Activated T-cell treated with anti-CD3 and anti-CD28 coated beads, Interleukin-2, amount 50 U/mL, for 24 hours (primary cell): ENCODE data around the gene HLX.

Experiments used
- DNase-seq: peaks from one replicate; pipeline ENCODE4 v3.0.0-alpha.2; 2020
- H3K27ac Mint-ChIP-seq: 2 replicates; pipeline ENCODE4 v1.8.0; 2020; ENCODE audit warnings: mild to moderate bottlenecking, mixed read lengths
- H3K27me3 Mint-ChIP-seq: 2 replicates; pipeline ENCODE4 v1.8.0; 2020; ENCODE audit warnings: mixed read lengths
- H3K36me3 Mint-ChIP-seq: 2 replicates; pipeline ENCODE4 v1.8.0; 2020; ENCODE audit warnings: low read depth, mixed read lengths
- H3K4me1 Mint-ChIP-seq: 2 replicates; pipeline ENCODE4 v1.8.0; 2020; ENCODE audit warnings: low read depth, mixed read lengths
- H3K4me3 Mint-ChIP-seq: 2 replicates; pipeline ENCODE4 v1.8.0; 2020; ENCODE audit warnings: mild to moderate bottlenecking, moderate library complexity, mixed read lengths
- H3K9me3 Mint-ChIP-seq: 2 replicates; pipeline ENCODE4 v1.8.0; 2020; ENCODE audit warnings: mixed read lengths

HLX gene

GRCh38 chr1:220900842-220901241 is 21.6 kb downstream of the HLX start:
- Mint-ChIP-seq H3K27me3 (peaks cover 37% of the 10 kb centered on the region), H3K4me3 (no peak overlapping the region), H3K36me3 (no peaks in the 10 kb centered on the region), H3K9me3 (no peaks in the 10 kb centered on the region), H3K27ac (no peak overlapping the region), H3K4me1 (no peaks in the 10 kb centered on the region)
- no peak for DNase-seq

DNA sequence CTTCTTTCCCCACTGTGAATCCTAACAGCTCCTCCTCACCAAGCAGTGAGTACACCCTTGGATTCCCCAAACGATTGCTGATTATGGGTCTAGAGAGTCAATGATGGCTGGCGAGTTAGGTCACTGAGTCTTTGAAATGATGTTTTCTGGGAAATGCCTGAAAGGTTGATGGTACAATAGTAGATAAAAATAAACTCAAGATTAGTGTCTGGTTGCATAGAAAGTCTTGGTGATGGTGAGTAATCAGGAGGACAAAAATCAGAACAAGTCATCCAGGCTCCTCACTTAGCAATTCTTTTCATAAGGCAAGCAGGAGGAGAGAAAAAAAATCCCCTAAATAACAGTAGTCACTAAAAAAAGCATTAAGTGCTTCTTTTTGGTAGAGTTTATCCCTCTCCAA is 22.6 kb downstream of the HLX start:
- no peak overlapping the region for H3K27ac Mint-ChIP-seq
- no peak for DNase-seq
- H3K4me1 Mint-ChIP-seq, result no peaks in the 10 kb centered on the region
- no peak overlapping the region for H3K4me3 Mint-ChIP-seq
- no peaks in the 10 kb centered on the region for H3K36me3 Mint-ChIP-seq
- H3K9me3 Mint-ChIP-seq, result no peaks in the 10 kb centered on the region
- H3K27me3 Mint-ChIP-seq, result peaks cover 38% of the 10 kb centered on the region

DNA sequence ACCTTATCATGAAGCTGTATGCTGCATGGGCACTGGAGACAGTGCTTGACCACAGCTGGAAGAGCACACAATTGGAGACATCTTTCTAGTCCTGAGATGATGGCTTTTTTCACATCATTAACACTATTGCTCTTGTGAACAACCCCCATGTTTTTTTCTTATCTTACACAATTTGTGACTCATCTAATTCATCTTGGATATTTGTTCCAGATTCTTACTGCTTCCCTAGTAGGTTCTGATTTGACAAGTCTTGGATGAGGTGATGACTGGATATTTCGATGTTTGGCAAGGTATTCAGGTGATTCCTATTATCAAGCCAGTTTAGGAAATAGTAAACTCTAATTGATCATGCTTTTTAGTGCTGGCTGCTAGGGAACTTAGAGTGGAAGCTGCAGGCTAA is 23.7 kb downstream of the HLX start:
- no peaks in the 10 kb centered on the region for H3K36me3 Mint-ChIP-seq
- no peak overlapping the region for H3K27ac Mint-ChIP-seq
- no peaks in the 10 kb centered on the region for H3K4me1 Mint-ChIP-seq
- peaks cover 37% of the 10 kb centered on the region for H3K27me3 Mint-ChIP-seq
- no peak overlapping the region for H3K4me3 Mint-ChIP-seq
- H3K9me3 Mint-ChIP-seq, result no peaks in the 10 kb centered on the region
- DNase-seq, result no peak

- H3K36me3 Mint-ChIP-seq, result no peaks in the 10 kb centered on the region
- H3K27ac Mint-ChIP-seq, result no peak overlapping the region
- no peak for DNase-seq
- H3K27me3 Mint-ChIP-seq, result peaks cover 33% of the 10 kb centered on the region
- H3K4me1 Mint-ChIP-seq, result no peaks in the 10 kb centered on the region
- no peaks in the 10 kb centered on the region for H3K9me3 Mint-ChIP-seq
- H3K4me3 Mint-ChIP-seq, result no peak overlapping the region
Measured at GRCh38 chr1:220904876-220905275, 25.6 kb downstream of the HLX start.

DNA sequence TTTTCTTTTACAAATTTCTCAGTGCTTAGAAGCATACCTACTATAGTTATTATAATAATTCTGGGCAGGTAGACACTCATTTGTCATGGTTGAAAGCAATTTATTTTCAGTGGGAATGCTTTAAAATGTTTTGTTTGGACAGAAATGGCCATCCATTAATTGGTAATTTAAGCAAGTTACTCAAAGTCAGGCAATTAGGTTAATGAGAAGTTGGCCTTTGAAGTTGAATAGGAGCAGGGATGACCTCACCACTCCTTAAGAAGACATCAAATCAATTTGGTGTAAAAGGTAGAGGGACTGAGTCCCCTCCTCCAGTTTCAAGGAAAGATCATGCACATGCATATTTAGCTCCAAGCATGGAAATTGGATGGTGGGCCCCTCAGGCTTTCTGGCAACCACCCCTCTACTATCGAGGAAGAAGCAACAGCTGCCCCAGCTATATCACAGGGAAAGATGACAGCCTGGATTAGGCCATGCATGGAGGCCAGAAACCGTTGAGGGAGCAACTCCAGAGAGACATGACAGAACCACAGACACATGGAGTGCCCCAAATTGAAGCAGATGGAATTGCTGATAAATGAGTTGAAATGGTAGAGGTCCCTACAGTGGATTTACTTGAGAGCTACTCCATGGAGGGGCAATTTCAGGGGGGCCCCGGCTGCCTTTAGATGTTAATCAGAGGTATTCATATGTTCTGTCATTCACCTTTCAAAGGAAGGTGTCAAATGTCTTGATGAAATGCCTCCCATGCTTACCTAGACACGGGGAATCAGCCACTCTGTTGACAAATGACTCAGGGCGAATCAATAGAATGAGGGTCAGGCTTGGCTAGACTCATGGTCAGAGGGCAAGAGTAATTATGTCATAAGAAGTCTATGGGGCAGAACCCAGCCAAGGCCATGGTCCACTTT is 26.7 kb downstream of the HLX start:
- Mint-ChIP-seq H3K4me1 (no peaks in the 10 kb centered on the region), H3K36me3 (no peaks in the 10 kb centered on the region), H3K27me3 (peaks cover 30% of the 10 kb centered on the region), H3K4me3 (no peak overlapping the region), H3K9me3 (no peaks in the 10 kb centered on the region), H3K27ac (no peak overlapping the region)
- DNase-seq, result no peak

- H3K4me1 Mint-ChIP-seq, result no peaks in the 10 kb centered on the region
- H3K27me3 Mint-ChIP-seq, result peaks cover 26% of the 10 kb centered on the region
- H3K4me3 Mint-ChIP-seq, result no peak overlapping the region
- no peak overlapping the region for H3K27ac Mint-ChIP-seq
- H3K9me3 Mint-ChIP-seq, result no peaks in the 10 kb centered on the region
- DNase-seq, result no peak
- H3K36me3 Mint-ChIP-seq, result no peaks in the 10 kb centered on the region
Measured at GRCh38 chr1:220906561-220907334, 27.5 kb downstream of the HLX start.

- H3K36me3 Mint-ChIP-seq, result no peaks in the 10 kb centered on the region
- no peaks in the 10 kb centered on the region for H3K9me3 Mint-ChIP-seq
- H3K4me3 Mint-ChIP-seq, result no peak overlapping the region
- H3K27ac Mint-ChIP-seq, result no peak overlapping the region
- H3K4me1 Mint-ChIP-seq, result no peaks in the 10 kb centered on the region
- peaks cover 32% of the 10 kb centered on the region for H3K27me3 Mint-ChIP-seq
- no peak for DNase-seq
Measured at GRCh38 chr1:220908757-220909156, 29.5 kb downstream of the HLX start.

DNA sequence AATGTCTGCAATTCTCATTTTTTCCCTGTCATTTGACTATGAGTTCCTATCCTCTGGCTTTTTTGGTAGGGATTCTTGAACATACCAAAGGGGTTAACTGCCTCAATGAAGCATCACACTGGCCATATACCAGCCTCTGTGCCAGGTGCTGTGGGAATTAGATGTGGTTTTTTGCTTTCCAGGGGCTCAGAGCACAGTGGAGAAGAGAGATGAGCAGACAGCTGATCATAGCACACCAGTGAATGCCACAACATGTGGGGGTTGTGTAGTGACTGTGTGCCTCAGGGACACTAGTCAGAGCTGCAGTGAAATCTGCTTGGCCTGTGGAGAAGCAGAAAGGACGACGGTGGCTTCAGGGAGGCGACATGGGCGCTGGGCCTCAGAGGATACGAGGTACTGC is 30.8 kb downstream of the HLX start:
- H3K27me3 Mint-ChIP-seq, result peaks cover 33% of the 10 kb centered on the region
- no peaks in the 10 kb centered on the region for H3K9me3 Mint-ChIP-seq
- no peak for DNase-seq
- H3K27ac Mint-ChIP-seq, result no peak overlapping the region
- H3K36me3 Mint-ChIP-seq, result no peaks in the 10 kb centered on the region
- no peak overlapping the region for H3K4me3 Mint-ChIP-seq
- no peaks in the 10 kb centered on the region for H3K4me1 Mint-ChIP-seq

DNA sequence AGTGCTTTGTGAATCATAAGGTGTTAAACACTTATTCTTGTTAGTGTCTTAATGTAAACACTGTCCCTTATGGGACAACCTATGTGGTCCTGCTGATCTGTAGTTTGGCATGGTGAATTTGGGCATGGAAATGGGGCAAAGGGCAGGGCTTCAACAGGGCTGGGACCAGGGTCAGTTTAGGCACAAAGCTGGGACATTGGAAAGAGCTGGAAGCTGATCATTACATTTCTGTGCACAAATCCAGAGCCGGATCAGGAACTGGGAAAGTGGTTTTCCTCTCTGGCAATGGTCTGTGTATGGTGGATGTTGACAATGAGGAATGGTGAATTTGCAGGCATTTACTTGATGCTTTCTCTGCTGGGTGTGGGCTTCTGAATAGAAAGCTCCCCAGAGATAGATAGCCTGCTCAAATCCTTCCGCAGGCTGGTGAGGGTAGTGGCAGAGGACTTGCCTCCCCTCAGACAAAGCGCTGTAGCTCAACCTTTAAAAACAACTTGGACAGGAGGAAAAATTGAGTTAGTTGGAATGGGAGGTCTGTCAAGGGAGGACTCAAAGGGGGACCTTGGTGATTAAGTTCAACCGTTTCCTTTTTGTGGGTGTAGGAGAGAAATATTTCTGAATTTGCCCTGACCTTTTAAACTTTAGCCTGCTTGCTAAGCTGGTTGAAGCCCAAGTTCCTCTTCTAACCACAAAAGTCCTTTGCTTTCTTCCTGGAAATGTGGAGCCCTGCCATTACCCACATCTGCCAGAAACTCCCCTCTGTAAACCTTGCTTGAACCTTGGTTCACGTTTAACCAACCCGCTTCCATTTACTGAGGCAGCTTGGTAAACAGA is 35.3 kb downstream of the HLX start:
- Mint-ChIP-seq H3K36me3 (no peaks in the 10 kb centered on the region), H3K27me3 (peaks cover 32% of the 10 kb centered on the region), H3K4me1 (no peaks in the 10 kb centered on the region), H3K4me3 (no peak overlapping the region), H3K9me3 (no peaks in the 10 kb centered on the region), H3K27ac (no peak overlapping the region)
- DNase-seq, result no peak

DNA sequence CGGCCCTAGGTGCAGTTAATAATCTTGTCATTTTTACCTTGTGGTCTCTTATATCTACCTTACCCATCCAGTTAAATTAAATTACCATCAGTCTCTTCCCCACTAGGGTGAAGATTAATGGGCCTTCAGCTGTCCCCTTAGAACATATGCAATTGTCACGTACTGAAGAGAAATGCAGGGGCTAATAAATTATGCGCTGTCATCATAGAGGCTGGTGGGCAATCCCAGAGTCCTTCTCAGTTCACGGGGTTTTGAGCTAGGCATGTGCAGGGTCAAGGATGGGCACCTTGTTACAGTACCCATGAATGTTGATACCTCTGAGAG is 35.8 kb downstream of the HLX start:
- H3K9me3 Mint-ChIP-seq, result no peaks in the 10 kb centered on the region
- no peaks in the 10 kb centered on the region for H3K4me1 Mint-ChIP-seq
- peaks cover 26% of the 10 kb centered on the region for H3K27me3 Mint-ChIP-seq
- DNase-seq, result no peak
- no peak overlapping the region for H3K27ac Mint-ChIP-seq
- H3K4me3 Mint-ChIP-seq, result no peak overlapping the region
- no peaks in the 10 kb centered on the region for H3K36me3 Mint-ChIP-seq

DNA sequence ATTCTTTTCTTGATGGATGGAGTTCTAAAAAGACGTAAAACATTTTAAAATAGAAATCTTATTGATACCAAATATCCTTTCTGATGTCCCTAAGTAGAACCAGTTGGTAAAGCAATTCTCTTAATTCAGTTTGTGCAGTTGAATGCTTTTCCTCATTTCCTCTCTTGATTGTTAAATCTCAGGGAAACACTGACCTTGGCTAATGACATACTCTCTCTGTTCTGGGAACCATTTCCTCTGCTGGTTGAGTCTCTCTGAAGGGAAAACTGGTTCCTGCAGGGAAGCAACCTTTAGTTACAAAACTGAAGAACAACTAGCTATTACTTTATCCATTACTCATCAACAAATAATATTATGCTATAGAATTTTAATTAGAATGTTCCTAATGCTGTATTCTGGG is 36.7 kb downstream of the HLX start:
- H3K27ac Mint-ChIP-seq, result no peak overlapping the region

GRCh38 chr1:220917101-220917500 is 37.9 kb downstream of the HLX start:
- no peak for DNase-seq
- Mint-ChIP-seq H3K27me3 (peaks cover 20% of the 10 kb centered on the region), H3K36me3 (no peaks in the 10 kb centered on the region), H3K27ac (no peak overlapping the region), H3K9me3 (no peaks in the 10 kb centered on the region), H3K4me1 (no peaks in the 10 kb centered on the region), H3K4me3 (no peak overlapping the region)

More for the DNA sequence above, 36.7 kb downstream of the HLX start:
- Mint-ChIP-seq H3K4me3 (no peak overlapping the region), H3K36me3 (no peaks in the 10 kb centered on the region), H3K4me1 (no peaks in the 10 kb centered on the region), H3K9me3 (no peaks in the 10 kb centered on the region), H3K27me3 (peaks cover 24% of the 10 kb centered on the region)
- DNase-seq, result no peak

DNA sequence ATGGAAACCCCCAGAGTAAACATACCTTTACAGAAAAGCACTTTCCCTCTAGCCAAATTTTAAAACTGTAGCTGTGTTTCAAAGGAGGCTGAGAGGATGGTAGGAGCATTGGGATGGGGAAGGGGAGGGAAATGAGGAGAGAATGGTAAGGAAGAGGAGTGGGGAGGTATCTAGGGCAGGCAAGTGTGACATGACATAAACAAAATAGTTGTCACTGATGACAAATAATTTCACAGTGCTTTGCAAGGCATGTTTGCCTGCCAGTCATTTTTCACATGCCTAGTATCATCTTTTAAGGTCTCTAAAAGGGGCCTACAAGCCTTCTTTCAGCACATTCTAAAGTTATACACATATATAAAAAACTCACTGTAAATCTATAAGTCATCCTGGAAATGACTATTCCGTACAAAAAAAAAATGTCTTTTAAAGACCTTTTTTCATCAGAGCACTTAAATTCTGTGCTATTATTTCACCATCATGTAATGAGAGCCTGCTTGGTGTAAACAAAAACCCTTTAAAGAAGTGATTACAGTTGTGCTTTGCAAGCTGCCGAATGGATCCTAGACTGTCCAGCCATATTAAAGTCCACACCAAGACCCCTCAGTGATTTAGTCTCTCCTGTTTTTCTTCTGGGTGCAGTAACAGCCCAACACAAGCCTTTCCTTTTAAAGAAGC is 38.4 kb downstream of the HLX start:
- H3K9me3 Mint-ChIP-seq, result no peaks in the 10 kb centered on the region
- H3K36me3 Mint-ChIP-seq, result no peaks in the 10 kb centered on the region
- H3K27me3 Mint-ChIP-seq, result peaks cover 19% of the 10 kb centered on the region
- H3K4me1 Mint-ChIP-seq, result no peaks in the 10 kb centered on the region
- no peak for DNase-seq
- H3K27ac Mint-ChIP-seq, result no peak overlapping the region
- no peak overlapping the region for H3K4me3 Mint-ChIP-seq

- Mint-ChIP-seq H3K4me3 (no peak overlapping the region), H3K27me3 (peaks cover 19% of the 10 kb centered on the region), H3K4me1 (no peaks in the 10 kb centered on the region), H3K36me3 (no peaks in the 10 kb centered on the region), H3K9me3 (no peaks in the 10 kb centered on the region), H3K27ac (no peak overlapping the region)
- no peak for DNase-seq
Measured at GRCh38 chr1:220918285-220918951, 39.2 kb downstream of the HLX start.
